Activated CD8-positive, alpha-beta memory T cell treated with anti-CD3 and anti-CD28 coated beads, Interleukin-2, amount 50 U/mL, for 1 hour (primary cell): Measurements from ENCODE around the gene CYTH1.
A peak's percentile ranks its signal among the peaks of the same experiment; 100 is the strongest.
"Not testable (repeated sequence)": the region's sequence is repeated elsewhere in the genome, so short reads cannot be mapped to it uniquely, and the experiment has no call there.

Source experiments
- DNase-seq: peaks from one replicate; pipeline ENCODE4 v3.0.0-alpha.2; 2020; ENCODE audit errors: extremely low read depth

Gene CYTH1

DNA sequence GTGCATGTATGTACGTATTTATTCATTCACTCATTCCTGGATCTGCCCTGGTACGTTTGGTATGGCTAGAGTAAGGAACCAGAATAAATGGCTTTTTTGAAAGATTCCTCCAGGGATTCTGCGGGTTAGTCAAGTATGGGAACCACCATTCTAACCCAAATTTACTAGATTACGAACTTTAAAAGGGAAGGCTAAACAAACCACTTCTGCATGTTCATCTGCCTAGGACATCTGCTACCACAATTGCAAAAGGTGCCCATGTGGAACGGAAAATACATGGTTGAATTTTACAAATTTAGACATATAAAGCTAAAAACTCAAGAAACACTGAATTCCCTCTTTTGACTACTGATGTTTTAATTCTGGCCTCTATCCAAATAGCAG, 22.1 kb downstream of the CYTH1 start:
- DNase-seq = no peak

DNA sequence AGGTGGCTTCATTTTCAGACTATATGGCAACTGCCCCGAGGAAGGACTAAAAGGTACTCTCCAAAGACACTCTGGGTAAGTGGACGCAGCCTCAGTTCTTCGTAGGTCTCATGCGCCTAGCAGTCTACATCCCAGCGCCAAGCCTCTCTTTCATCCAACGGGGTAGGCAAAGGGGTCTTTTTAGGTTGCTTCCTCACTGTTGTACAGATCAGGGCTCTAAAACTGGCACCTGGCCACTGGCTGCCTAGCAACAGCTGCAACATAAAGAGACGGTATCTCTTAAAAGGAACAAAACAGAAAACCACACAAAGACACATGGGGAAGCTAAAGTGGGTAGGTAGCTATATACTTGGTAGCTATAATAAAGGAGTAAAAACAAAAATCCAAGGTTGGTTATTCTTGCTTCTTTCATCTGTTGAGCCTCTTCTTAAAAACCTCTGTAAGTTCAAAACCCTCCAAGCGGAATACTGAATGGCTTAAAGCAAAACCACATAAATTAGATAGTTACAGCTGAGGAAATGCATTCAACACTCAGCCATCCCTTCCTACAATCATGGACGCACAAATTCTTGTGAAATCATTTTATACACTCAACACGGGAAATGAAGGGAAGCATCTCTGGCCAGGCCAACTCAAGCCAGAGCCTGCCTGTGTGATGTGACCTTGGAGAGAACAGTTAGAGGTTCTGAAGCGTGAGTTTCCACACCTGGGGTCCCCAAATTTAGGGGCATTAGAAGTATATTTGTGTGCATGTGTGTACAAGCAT, 22.7 kb downstream of the CYTH1 start:
- peak; percentile 68 for DNase-seq

DNA sequence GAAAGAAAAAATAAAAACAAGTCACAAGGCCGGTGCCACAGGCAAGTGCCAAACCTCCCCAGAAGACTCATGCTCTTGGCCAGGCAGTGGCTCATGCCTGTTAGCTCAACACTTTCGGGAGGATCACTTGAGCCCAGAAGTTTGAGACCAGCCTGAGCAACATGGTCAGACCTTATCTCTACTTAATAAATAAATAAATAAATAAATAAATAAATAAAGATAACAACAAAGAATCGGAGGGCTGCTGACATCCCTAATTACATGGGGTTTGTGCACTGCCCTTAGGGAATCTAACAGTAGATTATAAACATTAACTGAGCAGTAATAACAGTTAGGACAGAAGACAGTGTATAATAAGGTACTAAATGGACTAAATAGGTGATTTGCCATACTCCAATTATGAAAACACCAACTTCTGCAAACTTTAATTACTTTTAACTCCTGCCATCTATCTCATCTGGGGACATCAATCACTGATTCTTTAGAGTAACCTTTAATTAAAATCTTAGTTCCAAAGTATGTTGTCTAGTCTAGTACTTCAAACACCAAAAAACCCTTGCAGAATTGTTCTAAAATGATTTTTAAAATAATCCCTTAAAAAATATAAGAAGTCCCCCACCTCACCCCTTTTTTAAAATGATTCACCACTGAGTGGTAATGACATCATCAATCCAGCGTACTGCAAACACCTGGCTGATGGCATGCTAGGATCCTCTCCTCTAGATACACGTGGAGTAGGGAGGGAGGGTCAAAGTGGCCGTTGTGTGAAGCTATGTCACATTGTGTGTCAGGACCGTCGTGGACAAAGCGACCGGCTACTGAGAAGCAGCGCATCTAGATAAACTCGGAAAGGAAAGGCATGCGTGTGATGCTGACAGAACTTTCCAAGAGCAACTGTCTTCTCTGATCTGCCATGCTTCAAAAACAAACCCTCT, 28.5 kb downstream of the CYTH1 start:
- DNase-seq = no peak

DNA sequence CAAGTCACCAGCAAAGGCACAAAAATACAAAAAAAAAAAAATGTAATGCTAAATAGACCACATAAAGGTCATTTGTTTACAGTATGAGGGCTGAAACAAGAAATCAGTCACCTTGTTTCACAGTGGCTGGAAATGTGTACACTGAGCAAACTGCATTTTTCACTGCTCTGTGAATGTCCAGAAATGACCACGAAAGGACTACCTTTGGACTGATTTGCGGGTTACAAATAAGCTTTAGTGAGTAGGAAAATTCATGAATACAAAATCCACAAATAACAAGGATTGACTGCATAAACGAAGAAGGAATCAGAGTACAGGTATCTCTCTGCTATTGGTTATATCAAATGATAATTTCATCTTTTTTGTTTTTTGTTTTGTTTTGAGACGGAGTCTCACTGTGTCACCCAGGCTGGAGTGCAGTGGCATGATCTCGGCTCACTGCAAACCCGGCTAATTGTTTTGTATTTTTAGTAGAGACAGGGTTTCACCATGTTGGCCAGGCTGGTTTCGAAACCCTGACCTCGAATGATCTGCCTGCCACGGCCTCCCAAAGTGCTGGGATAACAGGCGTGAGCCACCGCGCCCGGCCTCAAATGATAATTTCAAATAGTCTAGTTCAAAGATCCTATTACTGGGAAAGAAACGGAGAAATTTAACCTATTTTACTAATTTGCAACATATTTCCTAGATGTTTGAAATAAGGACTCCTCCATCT, 30.5 kb downstream of the CYTH1 start:
- no peak for DNase-seq

DNA sequence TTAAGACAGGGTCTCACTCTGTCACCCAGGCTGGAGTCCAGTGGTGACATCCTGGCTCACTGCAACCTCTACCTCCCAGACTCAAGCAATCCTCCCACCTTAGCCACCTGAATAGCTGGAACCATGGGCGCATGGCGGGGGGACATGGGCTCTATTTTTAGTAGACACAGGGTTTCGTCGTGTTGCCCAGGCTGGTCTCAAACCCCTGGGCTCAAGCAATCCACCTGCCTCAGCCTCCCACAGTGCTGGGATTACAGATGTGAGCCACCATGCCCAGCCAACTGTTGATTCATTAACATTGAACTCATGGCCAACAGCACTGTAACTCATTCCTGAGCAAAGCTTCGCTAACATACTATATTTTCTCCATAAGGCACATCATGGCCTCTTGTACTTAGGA, 31.1 kb downstream of the CYTH1 start:
- DNase-seq = not testable (repeated sequence)

DNA sequence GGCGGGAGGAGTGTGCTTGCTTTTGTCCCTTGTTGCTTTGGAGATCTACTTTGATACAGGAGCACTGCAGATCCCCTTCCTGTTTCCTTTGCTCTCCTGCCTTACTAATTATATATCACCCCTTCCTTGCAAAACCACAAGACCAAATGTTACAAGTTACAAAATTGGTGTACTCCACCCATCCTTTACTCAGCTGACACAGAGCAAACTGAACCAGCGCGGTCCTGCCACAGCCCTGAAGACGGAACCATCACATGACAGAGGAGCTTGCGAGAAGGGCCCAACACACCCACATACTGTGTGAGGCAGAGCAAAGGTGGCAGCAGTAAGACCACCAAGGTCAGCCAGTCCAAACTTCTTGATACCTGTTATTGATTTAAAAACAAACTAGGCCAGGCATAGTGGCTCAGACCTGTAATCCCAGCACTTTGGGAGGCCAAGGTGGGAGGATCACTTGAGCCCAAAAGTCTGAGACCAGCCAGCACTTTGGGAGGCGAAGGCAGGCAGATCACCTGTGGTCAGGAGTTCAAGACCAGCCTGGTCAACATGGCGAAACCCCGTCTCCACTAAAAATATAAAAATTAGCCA, 33.2 kb downstream of the CYTH1 start:
- peak; percentile 63 for DNase-seq

DNA sequence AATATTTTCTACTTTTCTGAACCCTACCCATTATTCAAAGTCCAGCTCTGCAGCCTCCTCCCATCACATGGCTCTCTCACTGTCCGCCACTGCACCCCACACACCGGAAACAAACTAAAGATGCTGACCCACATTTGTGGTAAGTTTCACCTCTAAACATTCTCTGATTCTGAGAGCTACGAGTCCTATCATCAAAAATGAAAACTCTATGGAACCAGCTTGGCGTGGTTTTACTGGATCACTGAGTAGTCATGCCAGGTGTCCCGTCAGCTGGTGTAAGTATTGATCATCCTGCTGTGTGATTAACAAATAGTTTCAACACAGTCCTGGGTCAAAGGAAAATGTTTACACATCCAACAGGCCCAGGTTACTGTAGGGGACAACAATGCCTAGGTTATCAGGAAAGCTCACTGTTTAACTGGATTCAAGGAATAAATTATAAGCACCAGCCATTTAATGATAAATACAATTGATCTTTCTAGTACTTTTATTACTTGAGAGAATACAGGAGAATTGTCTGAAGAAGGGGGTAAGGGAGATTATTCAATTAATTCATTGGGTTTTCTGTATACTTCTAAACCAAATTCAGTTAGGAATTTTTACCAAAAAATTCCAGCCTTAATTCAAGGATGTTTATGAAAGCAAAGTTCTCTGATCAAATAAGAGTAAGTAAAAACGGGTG, 33.9 kb downstream of the CYTH1 start:
- no peak for DNase-seq

DNA sequence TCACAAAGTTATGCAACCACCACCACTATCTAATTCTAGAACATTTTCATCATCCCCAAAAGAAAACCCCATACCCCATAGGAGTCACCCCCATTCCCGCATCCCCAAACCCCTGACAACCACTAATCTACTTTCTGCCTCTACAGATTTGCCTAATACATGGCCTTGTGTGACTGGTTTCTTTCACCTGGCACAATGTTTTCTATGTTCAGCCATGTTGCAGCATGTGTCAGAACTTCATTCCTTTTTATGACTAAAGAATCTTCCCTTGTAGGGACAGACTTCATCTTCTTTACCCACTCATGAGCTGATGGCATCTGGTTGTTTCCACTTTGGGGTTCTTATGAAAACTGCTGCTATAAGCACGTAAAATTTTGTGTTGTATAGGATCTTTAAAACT, 34.6 kb downstream of the CYTH1 start:
- DNase-seq = no peak

DNA sequence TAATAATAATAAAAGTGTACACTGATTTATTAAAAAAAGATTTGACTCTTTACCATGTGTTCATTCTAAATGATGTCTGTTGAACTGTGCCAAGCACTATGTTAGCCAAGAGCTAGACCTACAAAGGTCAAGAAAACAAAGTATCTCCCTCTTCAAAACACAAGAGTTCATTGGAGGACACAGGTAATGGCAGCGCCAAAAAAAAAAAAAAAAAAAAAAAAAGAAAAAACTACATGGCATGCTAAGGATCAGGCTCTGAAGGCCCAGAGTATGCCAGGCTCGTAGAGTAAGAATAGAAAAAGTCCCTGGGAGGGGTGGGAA, 35.2 kb downstream of the CYTH1 start:
- no peak for DNase-seq

DNA sequence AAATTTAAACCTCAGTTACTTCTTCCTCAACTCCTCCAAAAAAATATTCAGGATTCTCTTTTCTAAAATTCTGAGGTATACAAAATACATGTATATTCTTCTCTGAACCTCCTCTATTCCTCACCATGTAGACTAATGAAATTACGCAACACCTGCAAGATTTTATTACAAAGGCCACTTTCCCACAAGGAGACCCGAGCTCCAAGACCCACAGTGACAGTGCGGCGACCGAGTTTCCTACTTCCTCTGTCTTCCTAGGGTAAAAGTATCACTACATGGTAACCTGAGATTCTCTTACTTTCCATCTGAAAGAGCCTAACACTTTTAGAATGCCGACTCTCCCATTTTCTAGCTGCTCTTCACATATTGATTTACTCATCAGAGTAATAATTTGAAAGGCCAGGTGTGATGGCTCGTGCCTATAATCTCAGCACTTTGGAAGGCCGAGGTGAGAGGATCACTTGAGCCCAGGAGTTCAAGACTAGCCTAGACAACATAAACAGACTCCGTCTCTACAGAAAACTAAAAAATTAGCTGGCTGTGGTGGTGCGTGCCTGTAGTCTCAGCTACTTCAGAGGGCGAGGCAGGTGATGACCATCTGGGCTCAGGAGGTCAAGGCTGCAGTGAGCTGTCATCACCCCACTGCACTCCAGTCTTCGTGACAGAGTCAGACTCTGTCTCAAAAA, 35.7 kb downstream of the CYTH1 start:
- no peak for DNase-seq

DNA sequence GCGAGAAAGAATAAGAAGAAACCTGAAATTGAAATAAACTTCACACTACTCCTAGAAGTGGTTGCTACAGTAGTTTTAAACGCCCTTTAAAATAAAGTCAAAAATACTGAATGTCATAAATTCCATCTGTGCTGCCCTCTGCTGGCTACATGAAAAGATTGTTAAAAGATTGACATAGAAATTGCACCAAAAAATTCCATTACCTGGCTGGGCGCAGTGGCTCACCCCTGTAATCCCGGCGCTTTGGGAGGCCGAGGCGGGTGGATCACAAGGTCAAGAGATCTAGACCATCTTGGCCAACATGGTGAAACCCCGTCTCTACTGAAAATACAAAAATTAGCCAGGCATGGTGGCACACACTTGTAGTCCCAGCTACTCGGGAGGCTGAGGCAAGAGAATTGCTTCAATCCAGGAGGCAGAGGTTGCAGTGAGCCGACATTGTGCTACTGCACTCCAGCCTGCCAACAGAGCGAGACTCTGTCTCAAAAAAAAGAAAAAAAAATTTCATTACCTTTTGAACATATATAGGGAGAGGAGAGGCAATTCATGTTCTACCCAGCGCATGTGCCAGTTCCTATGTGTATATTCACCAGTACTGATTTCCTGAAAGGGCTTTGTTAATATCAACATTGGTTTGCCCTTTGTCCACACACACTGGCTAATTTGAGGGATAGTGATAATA, 36.5 kb downstream of the CYTH1 start:
- no peak for DNase-seq

DNA sequence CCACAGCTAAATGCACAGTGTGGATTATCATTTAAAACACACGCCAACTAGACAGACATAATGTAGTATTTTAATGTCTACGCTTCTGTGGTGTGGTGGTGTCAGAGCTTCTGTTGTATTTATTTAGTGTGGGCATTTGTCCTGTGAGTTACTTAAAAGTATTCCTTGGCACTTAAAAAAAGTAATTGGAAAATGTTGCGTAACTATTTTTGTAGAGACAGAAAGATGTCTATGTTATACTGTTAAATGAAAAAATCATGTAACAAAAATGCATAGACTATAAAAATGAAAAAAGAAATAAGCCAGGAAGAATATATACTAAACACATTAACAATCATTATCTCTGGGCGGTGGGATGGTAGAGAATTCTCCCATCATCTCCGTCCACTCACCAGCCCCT, 39.2 kb downstream of the CYTH1 start:
- no peak for DNase-seq

DNA sequence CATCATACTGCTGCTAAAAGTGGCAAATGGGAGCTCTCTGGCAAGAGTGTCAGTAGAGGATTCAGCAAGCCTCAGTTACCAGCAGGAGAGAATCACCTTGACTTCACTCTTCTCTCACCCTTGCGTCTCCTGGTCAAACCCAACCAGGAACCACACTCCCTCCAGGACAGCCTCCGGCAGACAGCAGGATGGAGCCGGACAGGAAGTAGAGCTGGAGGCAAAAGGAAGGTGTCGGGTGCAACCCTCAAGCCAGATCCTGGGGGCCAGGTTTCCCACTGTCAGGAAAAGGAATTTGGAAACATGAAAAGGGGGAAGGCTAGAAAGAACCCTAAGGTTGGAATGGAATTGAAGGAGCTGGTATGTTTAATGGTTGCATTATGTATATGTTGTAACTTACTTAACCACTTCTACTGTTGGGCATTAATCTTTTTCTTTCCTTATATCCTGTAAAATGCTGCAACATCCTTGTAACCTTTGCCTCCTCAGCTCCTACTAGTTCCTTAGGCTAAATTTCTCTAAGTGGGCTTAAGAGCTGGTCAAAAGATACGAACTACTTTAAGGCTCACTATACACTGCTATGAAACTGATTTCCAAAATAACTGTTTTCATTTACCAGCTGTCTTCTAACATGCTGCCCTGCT, 40.3 kb downstream of the CYTH1 start:
- DNase-seq = no peak

DNA sequence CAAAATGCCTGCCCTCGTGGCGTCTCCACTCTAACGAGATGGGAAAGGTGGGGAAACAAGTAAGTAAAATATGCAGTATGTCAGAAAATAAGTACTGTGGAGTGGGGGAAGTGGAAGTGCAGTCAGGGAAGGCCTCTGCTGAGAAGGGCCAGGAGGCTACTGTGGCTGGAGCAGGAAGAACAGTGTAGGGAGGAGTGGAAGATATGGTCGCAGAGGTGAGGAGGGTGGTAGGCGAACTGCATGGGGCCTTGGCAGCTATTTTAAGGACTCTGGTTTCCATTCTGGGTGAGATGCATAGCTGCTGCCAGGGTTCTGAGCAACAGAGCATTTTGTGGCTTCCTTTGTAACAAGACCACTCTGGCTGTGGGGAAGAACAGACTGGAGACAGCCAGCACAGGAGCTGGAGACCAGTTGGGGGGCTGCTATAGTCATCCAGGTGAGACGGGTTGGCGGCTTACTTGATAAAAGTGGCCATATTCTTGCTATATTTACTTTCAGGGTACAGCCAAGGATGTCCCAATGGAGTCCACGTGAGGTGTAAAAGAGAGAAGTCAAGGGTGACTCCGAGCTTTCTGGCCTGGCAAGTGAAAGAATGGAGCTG, 42.6 kb downstream of the CYTH1 start:
- DNase-seq = no peak

DNA sequence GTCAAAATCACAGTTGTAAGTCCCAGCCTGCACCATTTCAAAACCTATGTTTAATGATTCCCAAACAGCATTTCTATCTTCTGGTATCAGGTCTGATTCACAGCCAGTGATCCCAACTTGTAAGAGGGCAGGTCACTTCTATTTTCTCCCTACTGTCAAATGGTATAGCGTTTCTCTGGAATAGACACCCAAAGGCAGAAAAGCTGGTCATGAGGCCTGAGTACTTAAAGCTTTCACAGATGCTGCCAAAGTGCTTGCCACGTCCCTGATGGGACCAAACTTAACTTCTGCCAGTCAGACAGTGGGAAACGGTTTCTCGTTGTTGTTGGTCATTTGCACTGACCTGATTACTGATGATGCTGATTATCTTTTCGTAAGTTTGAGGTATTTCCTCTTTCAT, 43.4 kb downstream of the CYTH1 start:
- no peak for DNase-seq

DNA sequence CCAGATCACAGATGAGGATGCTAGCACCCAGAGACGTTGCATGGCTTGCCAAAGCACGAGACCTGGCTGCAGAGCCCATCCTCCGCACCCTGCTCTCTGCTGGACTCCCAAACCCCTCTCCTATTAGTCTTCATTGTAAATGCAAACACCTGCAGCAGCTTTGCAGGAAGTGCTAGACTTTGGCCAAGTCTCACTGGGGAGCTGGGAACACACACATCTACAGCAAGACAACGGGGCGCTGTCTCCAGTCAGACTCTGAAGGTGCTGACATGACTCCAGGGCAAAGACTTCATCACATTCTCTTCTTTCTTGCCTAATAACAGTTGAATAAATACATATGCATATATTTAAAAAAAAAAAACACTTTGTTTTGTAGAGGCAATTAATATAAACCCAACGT, 43.8 kb downstream of the CYTH1 start:
- DNase-seq = no peak

DNA sequence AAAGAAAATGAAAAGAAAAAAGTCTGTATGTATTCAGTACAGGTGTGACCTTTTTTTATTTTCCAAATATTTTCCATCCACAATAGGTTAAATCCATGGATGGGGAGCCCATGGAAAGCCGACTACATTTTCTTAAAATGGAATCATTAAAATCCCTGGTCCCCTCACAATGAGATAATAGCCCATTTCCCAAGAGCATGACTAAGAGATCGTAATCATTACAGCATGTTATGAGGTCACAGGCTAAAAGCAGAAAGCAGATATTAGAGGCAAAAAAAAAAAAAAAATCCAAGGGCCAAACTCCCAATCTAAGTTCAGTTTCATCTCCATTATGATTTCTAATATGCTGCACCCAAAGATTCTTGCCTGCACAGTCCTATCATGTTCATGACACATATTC, 44.7 kb downstream of the CYTH1 start:
- DNase-seq = no peak

DNA sequence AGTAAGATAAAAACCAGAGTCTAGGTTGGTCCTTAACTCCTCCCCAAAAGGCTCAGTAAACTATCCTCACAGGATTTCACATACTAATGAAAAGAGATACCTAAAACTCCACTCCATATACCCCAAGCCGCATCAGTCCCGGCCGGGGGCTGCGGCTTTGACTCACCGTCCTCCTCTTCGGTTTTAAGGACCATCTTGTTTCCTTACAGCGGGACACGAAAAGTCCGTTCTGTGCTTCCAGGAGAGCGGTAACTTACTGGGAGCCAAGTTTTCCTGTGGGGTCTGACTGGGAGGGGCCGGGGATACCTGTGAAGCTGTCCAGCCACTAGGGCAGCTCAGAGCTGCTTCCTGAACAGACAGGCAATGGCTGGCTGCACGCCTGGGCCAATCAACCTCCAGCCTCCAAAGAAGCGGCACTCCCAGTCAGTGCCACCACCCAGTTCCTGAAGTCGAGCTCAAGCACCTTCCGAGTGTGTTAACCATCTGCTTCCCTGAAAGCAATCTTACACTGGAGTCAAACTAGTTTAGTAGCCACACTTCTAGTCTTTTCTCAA, 45.5 kb downstream of the CYTH1 start:
- peak; percentile 29 for DNase-seq

DNA sequence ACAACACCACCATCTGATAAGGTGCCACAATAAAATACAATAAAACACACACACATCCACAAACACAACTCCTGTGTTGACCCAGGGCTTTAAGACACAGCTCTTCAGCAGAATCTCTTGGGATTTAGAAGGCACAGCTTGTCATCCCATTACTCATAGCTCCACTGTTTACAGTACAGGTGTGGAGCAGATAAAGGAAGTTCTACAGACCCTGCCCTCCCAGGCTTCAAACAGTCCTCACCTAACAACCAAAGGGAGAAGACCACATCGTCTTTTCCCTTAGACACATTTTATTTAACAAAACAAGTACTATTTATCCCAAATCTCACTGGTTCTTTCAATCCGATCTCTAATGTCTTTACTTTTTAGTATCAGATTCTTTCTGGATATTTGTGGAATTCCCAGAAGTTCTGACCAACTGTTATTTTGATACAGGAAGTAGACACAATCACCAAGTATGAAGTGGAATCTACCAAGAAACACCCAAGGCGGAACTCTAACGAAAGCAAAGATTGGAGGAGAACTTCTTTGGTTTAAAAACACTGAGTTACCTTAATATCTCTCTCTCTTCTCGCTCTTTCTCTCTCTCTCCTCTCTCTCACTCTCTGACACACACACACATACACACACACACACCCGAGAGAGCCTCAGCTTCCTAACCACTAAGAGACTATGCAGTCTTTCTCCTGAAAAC, 46.1 kb downstream of the CYTH1 start:
- no peak for DNase-seq
